Astrocyte of the hippocampus (primary cell): ENCODE data around the gene COL21A1.

Source experiments
- DNase-seq: peaks from one replicate; pipeline ENCODE4 v3.0.0; 2011; ENCODE audit warnings: low read depth, low spot score

The COL21A1 gene

GRCh38 chr6:56188429-56188828 lies 59.0 kb downstream of the COL21A1 start:
- DNase-seq = no peak

- DNase-seq = no peak
These were observed 59.7 kb downstream of the COL21A1 start for GRCh38 chr6:56187686-56188085.

DNA sequence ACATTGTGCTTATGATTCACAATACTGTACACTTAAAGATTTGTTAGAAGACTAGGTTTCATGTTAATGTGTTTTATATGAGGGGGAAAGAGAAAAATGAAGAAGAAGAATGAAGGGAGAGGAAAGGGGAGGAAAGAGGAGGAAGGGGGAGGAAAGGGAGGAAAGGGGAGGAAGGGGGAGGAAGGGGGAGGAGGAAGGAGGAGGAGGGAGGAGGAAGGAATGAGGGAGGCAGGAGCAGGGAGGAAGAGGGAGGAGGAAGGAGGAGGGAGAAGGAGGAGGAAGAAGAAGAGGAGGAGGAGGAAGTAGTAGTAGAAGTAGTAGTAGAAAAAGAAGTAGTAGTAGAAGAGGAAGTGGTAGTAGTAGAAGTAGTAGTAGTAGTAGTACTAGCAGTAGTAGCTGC lies 70.6 kb downstream of the COL21A1 start:
- no peak for DNase-seq

DNA sequence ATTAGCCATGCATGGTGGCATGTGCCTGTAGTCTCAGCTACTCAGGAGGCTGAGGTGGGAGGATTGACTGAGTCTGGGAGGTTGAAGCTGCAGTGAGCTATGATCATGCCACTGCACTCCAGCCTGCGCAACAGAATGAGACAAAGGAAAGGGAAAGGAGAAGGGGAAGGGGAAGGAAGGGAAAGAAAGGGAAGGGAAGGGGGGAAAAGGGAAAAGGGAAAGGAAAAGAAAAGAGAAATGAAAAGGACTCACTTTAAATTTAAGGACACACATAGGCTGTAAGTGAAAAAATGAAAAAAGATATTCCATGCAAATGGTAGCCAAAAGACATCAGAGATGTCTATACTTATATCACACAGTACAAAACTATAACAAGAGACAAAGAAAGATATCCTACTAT lies 74.2 kb downstream of the COL21A1 start:
- DNase-seq = no peak

- no peak for DNase-seq
These were observed 75.2 kb downstream of the COL21A1 start for GRCh38 chr6:56172144-56172543.

- no peak for DNase-seq
These were observed 78.0 kb downstream of the COL21A1 start for GRCh38 chr6:56169366-56169765.

GRCh38 chr6:56168596-56168995 lies 78.8 kb downstream of the COL21A1 start:
- no peak for DNase-seq

- DNase-seq = no peak
These were observed 85.3 kb downstream of the COL21A1 start for GRCh38 chr6:56162081-56162480.

DNA sequence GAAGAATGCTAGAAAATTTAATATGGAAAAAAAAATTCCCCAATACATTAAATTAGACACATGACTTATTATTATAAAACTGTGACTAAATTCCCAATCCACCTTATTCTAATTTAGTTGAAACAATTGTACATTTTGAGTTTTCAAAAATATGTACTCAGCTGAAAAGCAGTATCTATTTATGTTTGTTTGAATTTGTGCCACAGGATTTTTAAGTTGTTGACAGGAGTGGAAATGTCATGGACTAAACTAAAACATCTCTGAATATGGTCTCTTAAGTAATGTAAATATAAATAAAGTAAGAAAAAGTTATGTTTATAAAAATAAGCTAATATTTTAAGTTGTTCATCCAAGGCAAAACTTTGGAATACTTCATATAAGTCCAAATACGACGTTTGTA lies 86.9 kb downstream of the COL21A1 start:
- no peak for DNase-seq

DNA sequence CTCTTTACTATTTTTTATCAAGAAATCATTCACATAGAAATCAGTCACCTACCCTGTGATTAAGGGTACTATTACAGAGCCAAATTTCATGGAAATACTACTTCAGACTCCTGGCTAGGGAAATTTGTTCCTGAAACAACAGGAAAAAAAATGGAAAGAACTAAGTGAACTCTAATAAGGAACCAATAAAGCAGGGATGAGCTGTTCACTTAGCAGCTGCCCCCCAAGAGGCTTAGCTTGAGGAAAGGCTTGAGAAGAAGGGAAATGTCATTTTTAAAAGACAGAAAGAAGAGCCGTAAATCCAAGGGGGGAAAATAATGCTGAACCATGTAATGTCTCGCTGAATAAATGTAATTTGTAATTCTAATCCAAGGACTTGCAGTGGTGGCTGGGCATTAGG lies 88.8 kb downstream of the COL21A1 start:
- DNase-seq = no peak

DNA sequence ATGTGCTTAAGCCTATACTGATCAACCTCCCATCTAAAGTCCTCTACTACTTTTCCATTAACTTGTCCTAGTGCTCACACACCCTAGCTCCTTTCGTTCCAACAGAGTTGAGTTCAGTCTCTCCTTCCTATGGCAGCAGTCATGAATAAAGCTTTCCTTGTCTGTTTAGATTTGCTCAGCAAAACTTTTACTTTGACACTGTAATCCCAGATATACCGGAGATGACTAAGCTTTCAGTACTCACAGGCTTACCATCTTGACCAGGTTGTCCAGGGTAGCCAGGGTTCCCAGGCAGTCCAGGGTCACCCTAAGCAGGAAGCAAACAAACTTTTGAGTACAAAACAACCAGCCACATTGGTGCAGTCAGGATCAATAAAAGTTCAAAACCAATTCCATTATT lies 90.7 kb downstream of the COL21A1 start:
- DNase-seq = no peak

- DNase-seq = no peak
These were observed 91.7 kb downstream of the COL21A1 start for GRCh38 chr6:56155634-56156141.

GRCh38 chr6:56154076-56154475 lies 93.3 kb downstream of the COL21A1 start:
- DNase-seq = no peak

DNA sequence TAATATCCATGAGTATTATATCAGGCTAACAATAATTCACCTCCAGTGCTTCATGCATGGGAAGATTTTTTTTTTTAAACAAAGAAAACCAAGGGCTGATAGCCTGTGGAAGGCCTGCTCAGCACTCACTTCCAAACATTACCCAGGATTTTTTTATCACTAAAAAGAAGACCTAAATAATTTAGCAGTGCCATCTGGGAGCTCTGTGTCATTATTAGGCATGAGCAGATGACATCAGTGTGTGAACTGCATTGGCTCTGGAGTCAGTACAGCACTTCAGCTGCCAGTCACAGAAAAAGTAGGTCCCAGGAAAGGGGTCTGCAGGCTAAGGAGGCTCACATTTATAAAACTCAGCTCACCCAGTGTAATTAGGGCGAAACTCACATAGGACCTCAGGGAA lies 94.8 kb downstream of the COL21A1 start:
- no peak for DNase-seq

DNA sequence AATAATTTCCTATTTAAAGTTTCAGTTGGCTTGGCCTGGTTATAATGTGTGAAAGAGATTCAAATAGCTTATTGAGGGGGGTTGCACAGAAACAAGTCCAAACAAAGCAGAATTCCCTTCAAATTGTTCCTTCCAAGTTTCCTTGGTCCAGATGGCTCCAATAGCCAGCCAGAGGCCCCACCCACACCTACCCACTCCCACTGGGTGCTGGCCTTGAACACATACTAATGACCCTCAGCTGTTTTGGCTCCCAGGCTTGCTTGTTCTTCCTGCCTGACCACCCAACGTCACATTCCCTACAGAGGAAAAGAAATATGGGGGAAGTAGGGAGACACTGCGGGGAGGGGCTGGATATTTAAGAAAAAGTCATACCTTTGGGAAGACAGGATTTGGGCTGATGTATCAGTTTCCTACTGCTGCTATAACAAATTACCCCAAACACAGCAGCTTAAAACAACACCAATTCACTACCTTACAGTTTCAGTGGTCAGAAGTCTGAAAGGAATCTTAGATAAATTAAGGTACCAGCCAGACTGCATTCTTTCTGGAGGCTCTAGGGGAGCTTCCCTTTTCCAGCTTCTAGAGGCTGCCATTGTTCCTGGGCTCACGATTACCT lies 95.7 kb downstream of the COL21A1 start:
- DNase-seq = no peak

DNA sequence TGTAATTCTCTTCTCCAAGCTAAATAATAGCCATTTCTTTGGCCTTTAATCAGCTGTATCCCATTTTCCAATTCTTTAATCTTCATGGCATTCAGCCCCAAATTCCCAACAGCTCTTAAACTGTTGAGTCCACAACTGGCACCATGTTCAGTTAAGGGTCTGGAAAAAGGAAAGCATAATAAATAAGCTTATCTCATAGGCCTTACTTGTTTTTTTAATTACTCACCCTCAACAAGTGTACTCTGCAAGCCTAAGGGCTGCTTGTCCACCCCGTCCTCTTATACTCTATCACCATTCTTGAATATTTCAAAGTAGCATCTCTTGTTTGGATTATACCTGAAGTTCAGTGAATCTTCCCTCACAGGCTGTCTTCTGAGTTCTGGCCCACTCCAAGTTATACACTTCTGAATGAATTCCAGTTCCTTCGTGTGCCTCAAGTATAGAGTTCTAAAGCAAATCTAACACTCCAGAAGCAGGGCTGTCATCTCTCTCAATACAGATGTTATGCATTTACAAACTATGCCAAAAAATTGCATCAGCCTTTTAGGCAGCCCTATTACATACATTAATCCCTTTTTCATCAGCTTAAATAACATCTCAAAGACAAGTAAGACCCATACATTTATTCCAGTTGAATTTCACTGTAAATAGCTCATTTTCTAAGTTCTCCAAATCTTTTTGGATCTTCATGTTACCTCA lies 98.7 kb downstream of the COL21A1 start:
- peak; percentile 6 for DNase-seq

- no peak for DNase-seq
These were observed 99.6 kb downstream of the COL21A1 start for GRCh38 chr6:56147766-56148165.

DNA sequence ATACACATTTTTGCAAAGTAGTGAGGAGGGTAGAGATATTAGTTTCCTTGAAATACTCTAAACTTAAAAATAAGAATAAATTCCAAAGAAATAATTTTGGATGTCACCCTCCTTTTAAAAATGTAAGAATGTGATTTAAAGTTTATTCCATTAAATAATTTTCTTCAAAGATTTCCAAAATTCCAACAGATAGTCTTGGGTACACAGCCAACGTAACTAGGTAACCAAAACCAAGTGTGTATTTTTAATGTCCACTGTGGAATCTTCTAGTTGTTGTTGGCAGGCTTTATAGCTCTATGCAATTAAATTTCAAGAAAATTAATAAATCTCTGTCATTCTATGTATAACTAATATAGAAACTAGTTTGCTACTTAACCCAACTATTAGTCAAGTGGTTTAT lies 101.3 kb downstream of the COL21A1 start:
- no peak for DNase-seq

DNA sequence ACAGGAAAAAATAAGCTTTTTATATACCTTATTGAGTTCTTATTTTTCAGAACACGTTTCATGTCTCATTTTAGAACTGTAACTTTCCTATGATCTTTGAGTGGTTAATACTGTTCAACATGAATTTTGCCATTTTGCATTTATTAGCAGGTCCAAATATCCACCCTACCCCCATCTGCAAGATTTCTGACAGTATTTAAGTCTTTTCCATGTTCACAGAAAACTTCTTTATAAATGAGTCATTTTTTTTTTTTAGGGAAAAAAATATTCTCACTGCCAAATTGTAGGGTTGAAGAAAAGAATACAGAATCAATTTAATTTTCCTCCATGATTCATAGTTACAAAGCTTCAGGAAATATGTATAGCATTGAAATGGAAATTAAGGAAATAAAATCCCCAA lies 101.8 kb downstream of the COL21A1 start:
- no peak for DNase-seq

- DNase-seq = peak; percentile 38
These were observed 102.6 kb downstream of the COL21A1 start for GRCh38 chr6:56144538-56145324.

GRCh38 chr6:56143796-56144195 lies 103.6 kb downstream of the COL21A1 start:
- no peak for DNase-seq

DNA sequence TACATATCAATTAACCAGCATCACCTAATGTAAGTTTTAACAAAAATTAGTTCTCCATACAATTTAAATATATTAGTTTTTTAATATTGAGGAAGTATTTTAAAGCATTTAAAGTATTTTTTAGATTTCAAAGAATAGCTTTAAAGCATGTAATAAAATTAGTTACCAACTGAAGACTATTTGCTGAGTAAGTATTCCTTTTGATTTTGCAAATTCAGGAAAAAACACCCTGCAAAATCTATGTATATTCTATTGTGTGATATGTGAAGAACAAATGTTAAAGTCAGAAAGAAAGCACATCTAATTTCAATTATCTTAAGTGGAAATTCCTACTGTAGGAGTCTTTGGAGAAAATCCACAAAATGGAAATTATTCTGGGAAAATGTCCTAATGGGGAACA lies 107.3 kb downstream of the COL21A1 start:
- no peak for DNase-seq

- DNase-seq = no peak
These were observed 131.7 kb downstream of the COL21A1 start for GRCh38 chr6:56115715-56116114.
